ENCODE measurements around the gene SLC6A19.
"Not testable (repeated sequence)": the region's sequence is repeated elsewhere in the genome, so short reads cannot be mapped to it uniquely, and the experiment has no call there.

The SLC6A19 gene

GRCh38 chr5:1226231-1226630 is 24.8 kb downstream of the SLC6A19 start:
- DNase-seq: no peak

GRCh38 chr5:1226839-1227581 is 25.6 kb downstream of the SLC6A19 start:
- DNase-seq: no peak

GRCh38 chr5:1227667-1228066 is 26.3 kb downstream of the SLC6A19 start:
- DNase-seq: peak; percentile 78

GRCh38 chr5:1228120-1228519 is 26.7 kb downstream of the SLC6A19 start:
- DNase-seq: peak; percentile 39

- not testable (repeated sequence) for DNase-seq
Observed at GRCh38 chr5:1229023-1229422, 27.6 kb downstream of the SLC6A19 start.

DNA sequence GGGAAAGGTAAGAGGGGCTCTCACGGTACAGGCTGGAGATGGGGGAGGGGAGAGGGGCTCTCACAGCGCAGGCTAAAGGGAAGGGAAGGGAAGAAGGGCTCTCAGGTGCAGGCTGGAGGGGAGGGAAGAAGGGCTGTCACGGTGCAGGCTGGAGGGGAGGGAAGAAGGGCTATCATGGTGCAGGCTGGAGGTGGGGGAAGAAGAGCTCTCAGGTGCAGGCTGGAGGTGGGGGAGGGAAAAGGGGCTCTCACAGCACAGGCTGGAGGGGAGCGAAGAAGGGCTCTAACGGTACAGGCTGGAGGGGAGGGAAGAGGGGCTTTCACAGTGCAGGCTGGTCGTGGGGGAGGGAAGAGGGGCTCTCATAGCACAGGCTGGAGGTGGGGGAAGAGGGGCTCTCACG is 28.4 kb downstream of the SLC6A19 start:
- DNase-seq: no peak

GRCh38 chr5:1230551-1230950 is 29.2 kb downstream of the SLC6A19 start:
- DNase-seq: no peak

DNA sequence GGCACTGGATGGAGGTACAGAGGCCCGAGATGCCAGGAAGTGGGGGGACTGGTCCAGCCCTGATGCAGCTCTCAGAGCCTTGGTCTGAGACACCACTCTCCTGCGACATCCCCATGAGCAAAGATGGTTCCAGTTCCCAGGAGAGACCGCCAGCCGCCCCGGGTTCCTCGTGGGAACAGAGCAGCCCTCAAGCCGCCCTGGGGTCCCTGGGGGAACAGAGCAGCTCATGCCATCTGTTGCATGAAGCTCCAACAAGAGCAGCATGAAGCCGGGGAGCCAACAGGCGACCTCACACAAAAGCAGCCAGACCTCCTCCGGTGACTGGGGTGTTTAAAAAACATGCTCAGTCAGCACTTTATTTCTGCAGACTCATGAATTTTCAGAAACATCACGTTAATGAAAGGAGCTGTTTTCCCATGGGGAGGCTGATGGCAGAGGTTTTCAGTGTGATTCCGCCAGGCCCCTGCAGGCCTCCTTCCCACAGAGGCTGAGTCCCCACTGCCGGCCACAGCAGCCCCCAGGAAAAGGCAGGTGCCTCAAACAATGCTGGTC is 30.0 kb downstream of the SLC6A19 start:
- DNase-seq: no peak

- no peak for DNase-seq
Observed at GRCh38 chr5:1232780-1233179, 31.4 kb downstream of the SLC6A19 start.

DNA sequence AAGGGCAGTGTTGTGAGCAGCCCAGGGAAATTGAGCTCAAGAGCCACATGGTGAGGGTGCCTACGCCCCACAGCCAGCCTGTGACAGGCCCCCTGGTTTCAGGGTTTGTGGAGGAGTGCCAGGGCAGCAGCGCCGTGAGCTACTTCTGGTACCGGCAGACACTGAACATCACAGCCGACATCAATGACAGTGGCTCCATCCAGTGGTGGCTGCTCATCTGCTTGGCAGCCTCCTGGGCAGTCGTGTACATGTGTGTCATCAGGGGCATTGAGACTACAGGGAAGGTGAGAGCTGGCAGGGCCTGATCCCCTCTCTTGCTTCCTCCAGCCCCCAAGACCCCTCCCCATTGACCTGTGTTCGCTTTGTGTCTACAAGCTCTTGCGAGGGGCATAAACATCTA is 34.0 kb downstream of the SLC6A19 start:
- no peak for DNase-seq

- no peak for DNase-seq
Observed at GRCh38 chr5:1235838-1236237, 34.4 kb downstream of the SLC6A19 start.

DNA sequence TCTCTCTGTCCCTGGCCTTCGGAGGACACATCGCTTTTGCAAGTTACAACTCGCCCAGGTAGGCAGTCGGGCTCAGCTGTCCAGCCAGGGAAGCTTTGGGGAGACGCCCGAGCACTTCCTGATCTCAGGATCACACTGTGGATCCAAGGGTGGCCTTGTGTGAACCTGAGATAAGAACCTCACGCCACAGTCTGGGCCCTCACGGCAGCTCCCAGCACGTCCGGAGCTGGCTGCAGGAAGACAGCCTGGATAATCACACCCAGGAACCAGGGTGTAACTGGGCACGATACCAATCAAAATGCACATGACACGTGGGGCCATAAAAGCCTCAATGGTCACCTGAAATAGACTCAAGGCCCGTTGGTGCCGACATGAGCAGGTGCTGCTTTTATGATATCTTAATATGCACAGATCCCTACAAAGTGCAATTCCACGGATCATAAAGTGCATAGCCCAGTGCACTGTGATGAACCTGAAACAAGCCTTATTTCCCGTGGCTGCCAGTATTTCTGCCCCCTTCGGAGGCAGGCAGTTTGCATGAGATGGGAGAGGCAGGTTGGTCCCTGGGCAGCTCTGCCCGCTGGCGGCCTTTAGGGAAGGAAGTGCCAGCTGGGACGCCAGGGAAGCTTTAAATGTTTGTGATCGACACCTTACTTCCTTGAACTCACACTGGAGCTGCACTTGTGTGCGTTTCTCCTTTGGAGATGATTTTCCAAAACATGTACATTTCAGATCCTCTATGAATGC is 38.3 kb downstream of the SLC6A19 start:
- peak; percentile 67 for DNase-seq

DNA sequence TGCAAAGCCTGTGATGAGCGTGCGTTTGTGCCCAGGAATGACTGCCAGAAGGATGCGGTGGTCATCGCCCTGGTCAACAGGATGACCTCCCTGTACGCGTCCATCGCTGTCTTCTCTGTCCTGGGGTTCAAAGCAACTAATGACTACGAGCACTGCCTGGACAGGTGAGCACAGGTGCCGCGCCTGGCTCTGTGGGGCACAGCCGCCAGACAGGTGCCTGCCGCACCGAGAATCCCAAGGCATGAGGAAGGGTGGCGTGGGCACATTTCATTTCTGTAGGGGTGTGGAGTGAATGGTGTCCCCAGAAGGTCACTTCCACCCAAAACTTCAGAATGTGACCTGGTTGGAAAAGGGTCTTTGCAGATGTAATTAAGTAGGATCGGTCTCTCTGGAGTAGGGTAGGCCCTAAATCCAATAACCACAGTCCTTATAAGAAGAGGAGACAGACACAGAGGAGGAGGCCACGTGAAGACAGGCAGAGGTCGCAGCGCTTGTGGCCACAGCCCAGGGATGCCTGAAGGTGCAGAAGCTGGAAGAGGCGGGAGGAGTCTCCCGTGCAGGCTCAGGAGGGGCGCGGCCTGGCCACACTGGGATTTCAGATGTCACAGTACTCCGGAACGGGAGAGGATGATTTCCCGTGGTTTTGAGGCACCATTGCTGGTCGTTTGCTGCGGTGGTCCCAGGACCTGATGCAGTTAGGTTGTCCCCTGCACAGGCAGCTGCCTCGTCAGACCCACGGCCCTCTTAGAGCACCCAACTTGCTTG is 39.3 kb downstream of the SLC6A19 start:
- DNase-seq: no peak

DNA sequence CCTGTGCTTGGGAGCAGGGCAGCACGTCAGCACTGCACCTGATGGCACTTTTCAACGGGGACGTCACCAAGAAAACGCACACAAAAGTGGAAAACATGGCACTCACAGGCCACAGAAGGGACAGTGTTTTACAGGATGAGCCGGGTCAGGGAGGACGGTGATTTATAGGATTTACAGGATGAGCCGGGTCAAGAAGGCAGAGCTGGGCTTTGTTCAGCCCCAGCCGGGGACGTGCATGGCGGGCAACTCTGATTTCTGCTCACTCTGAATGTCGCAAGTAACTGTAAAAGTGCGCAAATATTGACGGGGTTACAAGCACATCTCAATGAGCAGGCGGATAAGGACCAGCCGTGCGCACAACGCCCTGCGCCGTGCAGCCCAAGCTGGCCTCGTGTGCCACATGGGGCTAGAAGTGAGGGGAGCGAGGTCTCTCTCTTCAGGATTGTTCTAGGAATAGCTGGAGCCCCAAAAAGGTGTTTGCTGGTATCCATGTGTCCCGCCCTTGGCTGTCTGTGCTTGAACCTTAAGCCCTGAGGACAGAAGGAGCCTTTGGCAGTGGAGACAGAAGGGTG is 40.2 kb downstream of the SLC6A19 start:
- no peak for DNase-seq

GRCh38 chr5:1242733-1243486 is 41.5 kb downstream of the SLC6A19 start:
- no peak for DNase-seq

GRCh38 chr5:1243487-1244130 is 42.2 kb downstream of the SLC6A19 start:
- DNase-seq: no peak

GRCh38 chr5:1244255-1244654 is 42.9 kb downstream of the SLC6A19 start:
- DNase-seq: no peak

GRCh38 chr5:1244976-1245375 is 43.6 kb downstream of the SLC6A19 start:
- DNase-seq: no peak

DNA sequence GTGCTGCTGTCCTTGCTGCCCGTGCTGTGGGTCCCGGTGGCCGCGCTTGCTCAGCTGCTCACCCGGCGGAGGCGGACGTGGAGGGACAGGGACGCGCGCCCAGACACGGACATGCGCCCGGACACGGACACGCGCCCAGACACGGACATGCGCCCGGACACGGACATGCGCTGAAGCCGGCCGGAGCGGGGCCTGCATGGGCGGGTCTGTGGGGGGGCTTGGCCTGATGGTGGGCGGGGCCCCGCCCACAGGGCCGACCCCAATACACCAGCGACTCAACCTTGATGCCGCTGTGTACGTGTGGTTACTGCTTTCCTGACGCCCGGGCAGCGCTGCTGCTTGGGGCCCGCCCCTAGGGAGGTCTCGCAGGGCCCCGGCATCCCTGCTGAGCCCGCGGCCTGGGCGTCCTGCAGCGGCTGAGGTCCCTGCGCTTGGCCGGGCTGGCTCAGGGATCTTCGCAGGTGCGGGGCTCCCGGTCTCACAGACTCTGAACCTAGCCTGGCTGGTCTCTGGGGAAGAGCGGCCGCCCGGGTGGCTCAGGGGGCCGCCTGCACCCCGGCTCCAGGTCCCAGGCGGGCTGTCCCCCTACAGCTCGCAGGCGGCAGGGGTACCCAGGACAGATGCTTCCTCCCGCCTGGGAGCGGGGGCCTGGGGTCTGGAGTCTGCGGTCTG is 44.6 kb downstream of the SLC6A19 start:
- DNase-seq: no peak

GRCh38 chr5:1246711-1247431 is 45.5 kb downstream of the SLC6A19 start:
- peak; percentile 46 for DNase-seq
